UCSD-AML1 (cell line): ENCODE data around the gene EGFL7.

Source experiments
- DNase-seq: peaks from one replicate; lab custom pipeline; 2025; ENCODE audit not compliant: unreplicated experiment; lab: John Stamatoyannopoulos, UW

The EGFL7 gene

DNA sequence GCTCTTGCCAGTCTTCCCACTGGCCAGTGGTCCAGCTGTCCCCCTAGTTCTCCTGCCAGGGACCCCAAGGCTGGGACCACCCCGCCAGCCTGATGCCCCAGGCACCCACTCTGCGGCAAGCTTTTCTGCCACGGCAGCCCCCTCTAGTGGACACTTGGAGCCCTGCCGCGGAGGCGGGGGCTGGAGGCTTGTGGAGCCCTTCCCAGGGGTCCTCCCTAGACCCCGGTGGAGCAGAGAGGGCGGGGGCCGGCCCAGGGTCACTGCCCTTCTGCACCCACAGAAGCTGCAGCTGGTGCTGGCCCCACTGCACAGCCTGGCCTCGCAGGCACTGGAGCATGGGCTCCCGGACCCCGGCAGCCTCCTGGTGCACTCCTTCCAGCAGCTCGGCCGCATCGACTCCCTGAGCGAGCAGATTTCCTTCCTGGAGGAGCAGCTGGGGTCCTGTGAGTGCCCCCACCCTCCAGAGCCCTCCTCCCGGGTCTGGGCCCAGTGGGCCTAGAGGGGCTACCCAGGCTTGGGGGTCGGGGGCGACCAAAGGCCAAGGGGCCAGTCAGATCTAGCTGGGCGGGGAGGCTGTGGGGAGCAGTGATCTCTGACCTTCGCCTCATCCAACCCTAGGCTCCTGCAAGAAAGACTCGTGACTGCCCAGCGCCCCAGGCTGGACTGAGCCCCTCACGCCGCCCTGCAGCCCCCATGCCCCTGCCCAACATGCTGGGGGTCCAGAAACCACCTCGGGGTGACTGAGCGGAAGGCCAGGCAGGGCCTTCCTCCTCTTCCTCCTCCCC lies 9.1 kb downstream of the EGFL7 start:
- DNase-seq, result peak; percentile 49

DNA sequence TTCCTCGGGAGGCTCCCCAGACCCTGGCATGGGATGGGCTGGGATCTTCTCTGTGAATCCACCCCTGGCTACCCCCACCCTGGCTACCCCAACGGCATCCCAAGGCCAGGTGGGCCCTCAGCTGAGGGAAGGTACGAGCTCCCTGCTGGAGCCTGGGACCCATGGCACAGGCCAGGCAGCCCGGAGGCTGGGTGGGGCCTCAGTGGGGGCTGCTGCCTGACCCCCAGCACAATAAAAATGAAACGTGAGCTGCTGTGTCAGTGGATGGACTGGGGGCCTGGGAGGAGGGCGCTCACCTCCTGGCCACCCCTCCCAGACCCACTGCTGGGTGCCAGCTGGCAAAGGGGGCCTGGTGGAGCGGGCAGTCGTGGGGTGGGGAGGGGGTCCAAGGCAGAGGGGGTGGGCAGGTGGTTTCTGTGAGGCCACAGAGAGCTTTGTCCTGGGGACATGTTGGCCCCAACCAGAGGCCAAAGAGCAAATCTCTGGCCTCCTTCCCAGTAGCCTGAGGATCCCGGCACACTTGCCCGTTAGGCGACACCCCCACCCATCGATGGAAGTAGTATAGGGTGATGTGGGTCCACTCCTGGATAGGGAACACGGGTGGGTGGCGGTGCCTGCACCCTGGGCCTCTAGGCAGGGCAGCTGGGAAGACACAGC lies 9.8 kb downstream of the EGFL7 start:
- no peak for DNase-seq

DNA sequence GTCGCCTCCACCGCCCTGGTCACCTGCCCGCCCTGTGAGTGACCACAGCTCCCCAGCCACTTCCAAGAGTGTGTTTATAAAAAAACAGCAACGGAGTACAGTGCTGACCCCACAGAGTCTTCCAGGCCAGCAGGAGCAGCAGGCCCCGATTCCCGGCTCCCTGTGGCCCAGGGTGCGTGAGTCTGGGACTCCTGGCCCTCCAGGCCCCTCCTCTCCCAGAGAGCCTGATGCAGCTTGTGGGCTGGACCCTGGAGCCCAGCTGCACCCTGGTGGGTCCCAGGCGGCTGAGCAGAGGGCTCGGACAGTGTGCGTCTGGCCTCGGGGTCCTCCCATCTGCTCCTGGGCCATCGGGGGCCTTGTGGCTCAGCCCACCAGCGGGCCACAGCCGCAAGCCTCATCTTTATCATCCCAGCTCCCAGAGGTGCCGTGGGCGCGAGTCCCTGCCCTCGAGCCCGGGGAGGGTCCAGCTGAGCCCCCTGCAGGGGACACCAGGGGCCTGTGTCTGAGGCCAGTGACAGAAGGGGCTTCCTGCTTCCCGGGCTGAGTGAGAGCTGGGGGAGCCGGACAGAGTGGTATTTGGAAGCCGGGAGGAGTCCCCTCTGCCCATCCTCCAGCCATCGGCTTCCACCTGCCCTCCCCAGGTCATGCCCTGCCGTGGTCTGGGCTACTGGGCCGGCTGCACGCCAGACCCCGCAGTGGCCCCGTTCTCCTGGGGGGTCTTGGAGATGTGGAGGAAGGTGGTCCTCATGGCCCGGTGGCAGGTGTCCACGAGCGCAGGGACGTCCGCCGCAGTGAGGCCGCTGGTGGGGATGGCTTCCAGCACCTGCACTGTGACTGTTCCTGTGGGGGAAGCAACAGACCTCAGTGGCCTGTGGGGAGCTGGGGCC lies 10.6 kb downstream of the EGFL7 start:
- DNase-seq, result peak; percentile 65

DNA sequence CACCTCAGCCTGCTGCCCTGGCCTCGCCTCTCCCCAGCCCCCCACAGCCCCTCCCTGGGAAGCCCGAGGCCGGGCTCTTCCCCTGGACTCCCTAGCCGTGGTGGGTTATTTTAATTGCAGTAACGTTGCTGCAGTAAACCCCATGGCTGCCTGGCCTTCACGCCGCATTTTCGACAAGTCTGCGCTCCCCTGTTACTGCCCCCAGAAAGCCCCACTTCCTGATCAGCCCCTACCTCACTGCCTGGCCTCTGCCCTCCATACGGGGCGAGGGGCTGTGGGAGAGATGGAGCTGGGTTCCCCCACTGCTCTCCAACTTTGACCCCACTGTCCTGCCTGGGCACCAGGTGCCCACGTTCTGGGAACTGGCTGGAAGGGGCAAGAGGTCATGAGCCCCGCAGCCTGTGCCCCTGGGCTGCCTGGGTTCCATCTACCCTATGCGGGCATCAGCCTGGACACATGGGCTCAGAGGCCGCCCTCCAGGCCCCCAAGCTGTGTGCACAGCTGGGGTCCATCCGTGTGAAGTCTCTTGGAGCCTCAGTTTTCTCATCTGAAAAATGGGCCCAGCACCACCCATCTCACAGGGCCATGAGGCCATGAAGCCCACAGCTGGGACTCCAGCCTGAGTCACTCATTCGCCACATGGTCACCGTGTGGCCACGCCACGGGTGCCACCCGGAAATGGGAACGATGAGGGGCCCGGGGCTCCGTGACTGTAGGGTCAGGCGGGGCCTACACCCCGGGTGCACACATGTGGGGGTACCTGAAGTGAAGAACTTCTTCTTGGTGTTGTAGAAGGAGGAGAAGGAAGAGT lies 11.5 kb downstream of the EGFL7 start:
- DNase-seq, result peak; percentile 65

DNA sequence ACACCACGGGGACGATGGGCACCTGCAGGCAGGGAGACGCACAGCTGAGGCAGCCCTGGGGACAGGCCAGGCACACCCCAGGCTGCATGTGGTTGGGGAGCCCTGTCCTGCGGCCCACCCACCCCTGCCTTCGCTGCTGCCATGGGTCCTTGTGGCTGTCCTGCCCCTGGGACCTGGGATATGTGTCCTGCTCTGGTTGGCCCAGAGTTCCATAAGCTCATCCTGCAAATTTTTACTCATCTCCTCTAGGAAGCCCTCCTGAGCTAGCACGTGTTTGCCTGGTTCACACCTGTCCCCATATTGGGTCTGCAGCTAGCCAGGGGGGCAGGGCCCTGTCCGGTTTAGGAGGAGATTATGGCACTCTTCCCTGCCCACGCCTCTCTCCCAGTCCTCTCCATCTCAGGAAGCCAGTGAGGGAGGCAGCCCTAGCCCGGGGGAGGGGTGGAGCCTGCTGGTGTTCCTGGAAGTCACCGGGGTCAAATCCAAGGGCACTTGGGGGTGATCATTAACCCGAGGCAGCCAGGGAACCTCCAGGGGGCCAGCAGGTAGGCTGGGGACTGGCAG lies 12.2 kb downstream of the EGFL7 start:
- DNase-seq, result peak; percentile 55

DNA sequence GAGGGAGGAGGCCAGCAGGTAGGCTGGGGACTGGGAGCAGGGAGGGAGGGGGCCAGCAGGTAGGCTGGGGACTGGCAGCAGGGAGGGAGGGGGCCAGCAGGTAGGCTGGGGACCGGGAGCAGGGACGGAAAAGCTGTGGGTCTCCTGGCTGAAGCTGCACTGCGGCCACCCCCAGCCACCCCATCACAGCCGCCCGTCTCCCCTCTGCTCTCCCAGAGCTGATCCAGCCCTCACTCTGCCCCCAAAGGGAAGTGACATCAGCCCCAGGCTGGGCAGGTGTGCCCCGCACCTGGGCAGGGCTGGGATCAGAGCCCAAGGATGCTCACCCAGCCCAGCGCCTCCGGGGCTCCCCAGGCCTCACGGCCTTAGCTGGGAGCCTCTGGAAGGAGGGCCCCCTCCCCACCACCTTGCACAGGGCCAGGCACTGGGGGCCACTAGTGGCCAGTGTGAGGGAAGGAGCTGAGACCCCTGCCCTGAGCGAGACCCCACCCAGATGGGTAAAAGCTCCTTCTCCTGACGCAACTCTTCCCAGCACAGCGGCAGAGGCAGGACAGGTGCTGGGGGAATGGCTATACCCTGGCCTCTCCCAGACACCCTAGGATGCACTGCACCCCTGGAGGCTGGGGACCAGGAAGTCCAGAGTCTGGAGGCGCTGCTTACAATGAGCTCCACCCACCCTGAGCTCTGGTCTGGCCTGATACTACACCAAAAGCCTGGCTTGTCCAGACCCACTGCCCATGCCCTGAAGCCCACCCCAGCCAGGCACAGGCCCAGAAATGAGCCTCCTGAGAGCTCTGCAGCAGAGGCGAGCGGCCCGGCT lies 13.0 kb downstream of the EGFL7 start:
- DNase-seq, result no peak

DNA sequence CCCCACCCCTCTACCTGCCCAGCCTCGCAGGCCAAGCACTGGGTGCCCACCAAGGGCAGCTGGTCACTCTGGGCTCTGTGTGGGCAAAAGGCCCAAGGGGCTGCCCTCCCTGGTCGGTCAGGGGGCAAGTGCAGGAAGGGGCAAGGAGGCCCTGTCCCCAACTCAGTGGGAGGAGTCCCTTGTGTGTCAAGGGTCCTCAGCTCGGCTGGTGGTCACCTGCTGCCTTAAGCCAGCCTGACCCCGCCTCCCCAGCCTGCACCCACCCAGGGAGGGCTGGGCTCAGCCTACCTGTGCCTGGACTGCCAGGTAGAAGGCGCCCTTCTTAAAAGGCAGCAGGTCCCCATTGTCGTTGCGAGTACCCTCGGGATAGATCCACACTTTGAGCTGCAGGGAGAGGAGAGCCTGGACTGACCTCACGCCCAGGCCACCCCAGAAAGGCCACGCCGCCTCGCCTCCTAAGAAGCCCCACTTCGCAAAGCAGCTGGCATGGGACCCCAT lies 13.6 kb downstream of the EGFL7 start:
- DNase-seq, result no peak

DNA sequence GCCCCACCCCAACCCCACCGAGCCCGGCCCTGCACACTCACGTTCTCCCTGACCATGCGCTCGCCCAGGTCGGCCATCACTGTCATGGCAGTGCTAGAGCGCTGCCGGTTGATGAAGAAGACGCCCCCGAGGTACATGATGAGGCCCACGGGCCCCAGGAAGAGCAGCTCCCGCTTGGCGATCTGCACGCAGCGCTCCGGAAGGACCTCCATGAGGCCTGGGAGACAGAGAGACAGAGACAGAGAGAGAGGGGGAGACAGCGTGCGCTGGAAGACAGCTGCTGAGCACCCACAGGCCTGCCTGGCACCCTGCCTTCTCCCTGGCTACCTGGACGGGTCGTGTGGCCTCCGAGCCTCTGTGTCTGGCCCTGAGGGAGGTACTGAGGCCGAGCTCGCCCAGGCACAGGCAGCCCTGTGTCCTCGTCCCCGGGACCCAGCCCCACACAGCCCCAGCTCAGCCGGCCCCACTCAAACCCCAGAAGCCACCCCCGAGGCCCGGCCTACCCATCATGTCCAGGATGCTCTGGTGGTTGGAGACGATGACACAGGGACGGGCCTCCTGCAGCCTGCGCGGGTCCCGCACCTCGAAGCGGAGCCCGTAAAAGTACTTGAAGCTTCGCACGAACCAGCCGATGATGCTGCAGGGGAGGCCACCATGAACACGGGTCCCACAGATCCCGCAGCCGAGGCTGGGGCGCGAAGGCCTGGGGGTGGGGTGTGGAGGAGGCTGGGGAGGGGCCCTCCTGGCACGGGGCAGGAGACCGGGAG lies 14.4 kb downstream of the EGFL7 start:
- no peak for DNase-seq

DNA sequence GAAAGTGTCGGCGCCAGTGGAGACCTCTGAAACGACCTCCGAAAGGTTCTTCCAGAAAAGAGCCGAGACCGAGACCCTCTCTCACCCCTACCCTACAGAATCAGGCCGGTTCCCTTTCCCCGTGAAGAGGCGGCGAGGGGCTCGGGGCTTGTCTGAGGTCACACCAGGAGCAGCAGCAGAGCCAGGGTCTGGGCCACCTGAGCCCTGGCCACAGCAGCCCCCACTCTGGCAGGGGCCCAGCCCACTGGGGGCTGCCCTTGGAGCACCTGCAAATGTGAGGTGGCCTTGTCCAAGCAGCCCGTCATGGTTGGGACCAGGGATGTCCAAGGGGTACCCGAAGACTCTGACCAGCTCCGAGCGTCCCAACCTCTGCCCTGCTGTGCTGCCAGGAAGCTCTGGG lies 15.3 kb downstream of the EGFL7 start:
- DNase-seq, result no peak

DNA sequence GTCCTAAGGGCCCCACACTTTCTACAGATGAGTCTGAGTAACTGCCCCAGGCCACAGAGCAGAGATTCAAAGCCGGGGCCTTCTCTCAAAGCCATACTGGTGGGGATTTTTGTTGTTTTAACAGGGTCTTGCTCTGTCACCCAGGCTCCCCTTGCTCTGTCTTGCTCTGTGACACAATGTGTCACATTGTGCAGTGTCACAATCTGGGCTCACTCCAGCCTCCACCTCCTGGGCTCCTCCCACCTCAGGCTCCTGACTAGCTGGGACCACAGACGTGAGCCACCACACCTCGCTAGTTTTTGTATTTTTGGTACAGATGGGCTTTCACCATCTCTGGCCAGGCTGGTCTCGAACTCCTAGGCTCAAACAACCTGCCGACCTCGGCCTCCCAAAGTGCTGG lies 15.9 kb downstream of the EGFL7 start:
- no peak for DNase-seq

DNA sequence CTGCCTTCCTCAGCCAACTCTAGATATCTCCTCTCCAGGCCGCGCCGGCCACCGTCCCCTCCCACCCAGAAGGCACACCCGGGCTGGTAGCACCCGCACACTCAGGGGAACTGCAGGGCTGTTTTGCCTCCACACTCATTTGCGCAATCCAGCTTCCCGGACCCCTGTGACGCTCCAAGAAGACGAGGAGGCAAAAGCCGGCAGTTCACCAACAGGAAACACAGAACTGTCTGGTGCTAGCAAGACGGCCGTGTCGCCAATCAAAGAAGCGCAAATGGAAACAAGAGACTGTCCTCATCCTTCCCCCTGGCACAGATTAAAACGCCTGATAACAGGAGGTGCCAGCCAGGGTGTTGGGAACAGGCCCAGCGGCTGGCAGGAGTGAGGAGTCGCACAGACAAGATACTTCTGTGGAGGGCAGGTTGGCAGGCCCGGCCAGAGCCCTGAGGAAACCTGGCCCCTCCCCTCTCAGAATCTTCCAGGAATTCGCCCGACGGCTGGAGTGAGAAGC lies 16.8 kb downstream of the EGFL7 start:
- no peak for DNase-seq

DNA sequence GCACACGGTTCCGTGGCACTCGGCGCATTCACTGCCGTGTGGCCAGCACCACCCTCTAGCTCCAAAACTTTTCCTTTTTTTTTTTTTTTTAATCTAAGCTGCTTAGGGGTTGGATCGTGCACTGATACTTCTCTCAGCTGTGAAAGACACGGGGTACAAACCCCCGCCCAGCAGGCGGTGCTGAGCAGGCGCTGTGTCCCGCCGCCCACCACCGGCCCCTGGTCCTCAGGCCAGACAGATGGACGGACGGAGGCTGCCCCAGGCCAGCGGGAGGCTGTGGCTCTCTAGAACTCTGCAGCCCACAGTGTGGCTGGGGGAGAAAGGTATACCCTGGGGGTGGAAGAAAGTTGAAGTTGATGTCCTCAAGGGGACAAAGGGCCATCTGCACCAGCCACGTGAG lies 18.3 kb downstream of the EGFL7 start:
- no peak for DNase-seq

DNA sequence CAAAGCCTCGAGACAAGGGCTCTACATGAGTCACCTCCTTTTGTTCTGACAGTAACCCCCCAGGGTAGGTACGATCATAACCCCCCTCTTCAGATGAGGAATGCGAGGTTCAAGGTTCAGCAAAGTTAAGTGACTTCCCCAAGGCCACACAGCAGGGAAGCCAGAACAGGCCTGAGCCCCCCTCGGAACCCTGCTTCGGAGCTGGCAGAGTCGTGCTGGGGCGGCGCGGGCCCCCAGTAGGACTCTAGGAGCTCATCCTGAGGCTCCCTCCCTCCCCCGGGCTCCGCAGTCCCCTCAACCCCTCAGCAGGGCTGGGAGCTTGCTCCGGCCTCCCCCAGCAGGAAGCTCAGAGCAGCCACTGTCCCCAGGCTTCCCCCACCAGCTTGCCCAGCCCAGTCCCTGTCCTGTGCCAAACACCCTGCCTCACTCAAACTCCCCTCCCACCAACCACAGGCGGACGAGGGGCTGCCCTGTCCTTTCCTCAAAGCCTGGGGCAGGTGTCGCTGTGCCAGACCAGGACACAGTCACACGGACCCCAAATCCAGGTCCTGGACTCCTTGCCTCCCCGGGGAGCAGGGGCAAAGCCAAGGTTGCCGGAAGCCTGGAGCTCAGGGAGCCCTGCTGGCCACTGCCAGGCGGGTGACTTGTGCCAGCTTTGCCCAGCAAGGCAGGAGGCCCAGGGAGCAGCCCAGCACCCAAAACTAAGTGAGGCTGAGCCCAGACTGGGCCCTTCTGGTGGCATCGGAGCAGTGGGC lies 19.4 kb downstream of the EGFL7 start:
- no peak for DNase-seq

DNA sequence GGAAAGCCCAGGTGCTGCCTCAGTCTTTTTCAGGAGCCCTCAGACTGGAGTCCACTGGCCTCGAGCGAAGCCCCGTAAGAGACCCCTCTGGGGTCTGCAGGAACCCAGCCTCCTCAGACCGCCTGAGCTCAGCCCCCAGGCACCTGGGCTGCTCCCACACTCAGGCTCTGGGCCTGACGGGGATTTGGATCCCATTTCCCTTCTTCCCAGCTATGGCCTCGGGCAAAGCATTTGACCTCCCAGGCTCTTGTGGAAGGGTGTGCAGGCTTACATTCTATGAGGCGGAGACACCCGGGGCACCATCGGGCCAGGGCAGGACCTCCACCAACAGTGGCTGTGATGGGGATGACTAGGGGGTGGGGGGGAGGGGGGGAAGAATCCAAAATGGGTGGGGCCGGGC lies 20.0 kb downstream of the EGFL7 start:
- DNase-seq, result no peak

DNA sequence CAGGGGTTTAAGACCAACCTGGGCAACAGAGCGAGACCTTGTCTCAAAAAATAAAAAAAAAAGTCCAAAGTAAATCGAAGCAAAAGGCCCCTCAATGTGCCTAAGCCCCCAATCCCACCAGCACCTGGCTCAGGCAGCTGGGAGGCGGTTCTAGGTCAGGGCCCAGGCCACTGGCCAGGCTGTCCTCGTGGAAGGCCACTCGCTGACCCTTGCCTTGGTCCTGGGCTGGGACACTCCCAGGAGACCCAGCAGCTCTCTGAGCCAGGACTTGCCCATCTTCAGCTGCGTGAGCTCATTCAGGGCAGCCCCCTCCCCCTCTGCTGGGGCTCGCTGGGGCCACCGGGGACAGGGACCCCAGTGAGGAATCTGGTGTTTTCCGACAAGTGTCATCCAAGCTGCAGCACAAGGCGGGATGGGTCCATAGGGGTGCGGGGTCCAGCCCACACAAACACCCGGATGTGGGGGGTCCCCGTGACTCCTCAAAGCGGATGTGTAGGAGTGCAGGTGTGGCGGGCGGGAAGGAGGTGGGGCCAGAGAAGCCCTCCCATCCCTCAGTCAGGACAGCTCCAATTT lies 20.5 kb downstream of the EGFL7 start:
- DNase-seq, result no peak

DNA sequence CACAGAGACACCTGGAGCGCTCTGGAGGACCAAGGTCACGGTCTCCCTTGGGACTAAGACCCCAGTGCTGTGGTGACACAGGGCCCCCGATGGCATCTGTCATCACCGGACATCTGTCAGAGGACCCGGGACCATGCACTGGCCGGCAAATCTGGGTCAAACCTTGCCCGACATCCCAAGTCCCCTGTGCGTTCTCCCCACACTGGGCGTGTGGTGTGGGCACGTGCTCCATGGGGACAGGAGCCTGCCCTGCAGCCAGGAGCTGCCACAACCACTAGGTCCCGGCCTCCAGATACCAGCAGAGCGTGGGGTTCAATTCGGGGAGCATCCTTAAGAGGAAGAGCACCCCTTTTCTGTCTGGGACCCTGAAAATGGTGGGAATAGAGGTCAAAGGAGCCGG lies 21.0 kb downstream of the EGFL7 start:
- DNase-seq, result no peak

DNA sequence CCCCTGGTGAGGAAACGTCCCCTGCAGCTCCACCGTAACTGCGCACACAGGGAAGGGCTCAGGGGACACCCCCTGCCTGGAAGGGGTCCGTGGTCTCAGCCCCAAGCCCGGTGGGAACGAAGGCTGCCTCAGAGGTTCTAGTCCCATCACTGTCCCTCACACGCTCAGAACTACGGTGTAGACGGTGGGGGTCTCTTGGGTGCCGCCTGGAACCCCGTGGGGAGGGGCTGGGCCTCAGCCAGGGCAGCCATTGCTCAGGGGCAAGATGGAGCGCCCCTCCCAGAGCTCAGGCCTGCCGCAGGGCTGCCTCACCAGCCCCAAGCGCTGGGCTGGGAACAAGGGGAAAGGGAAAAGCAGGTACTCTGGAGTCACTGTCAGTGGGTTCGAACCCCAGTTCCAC lies 21.6 kb downstream of the EGFL7 start:
- no peak for DNase-seq

DNA sequence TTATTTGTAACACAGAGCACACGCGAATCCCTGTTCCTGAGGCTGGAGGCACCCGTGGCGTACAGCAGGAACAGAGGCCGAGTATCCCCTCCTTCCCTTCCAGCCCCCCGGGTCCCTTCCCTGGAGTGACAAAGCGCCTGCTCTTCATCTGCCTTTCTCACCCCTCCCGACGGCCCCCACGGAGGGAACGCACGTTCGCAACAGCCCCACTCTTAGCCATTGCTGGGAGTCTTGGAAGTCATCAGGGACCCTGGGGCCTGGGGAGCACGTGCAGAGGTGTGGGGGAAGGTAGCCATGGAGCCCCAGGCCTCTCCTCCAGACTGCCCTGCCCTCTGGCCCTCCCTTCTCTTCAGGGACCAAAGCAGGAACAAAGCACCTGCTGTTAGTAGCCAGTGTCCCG lies 22.1 kb downstream of the EGFL7 start:
- no peak for DNase-seq
